NCI-H146 (cell line): ENCODE results near the gene NPIPB8.
"Not testable (repeated sequence)": the region's sequence is repeated elsewhere in the genome, so short reads cannot be mapped to it uniquely, and the experiment has no call there.

Source experiments
- DNase-seq: peaks from one replicate; lab custom pipeline; 2025; lab: John Stamatoyannopoulos, UW

Gene NPIPB8

DNA sequence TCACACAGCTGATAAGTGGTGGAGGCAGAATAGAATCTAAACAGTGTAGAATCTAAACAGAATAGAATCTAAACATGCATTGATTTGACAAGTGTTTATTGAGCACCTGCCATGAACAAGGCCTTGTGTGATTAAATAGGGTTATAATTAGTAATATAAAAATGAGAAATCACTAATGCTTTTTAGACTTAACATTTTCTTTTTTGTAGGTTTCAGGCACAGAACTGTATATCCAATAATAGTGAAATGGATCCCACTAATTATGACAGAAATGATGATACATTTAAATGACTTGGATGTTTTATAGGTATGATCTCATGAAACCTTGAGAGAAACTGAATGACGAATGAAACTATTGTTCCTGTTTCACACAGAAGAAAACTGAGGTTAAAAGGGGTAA lies at the start of gene NPIPB8:
TSS of gene NPIPB8 (plus strand) at position 301 of the 400 bp plus-strand sequence. CDS start 296 bp downstream, outside the sequence.
- not testable (repeated sequence) for DNase-seq

DNA sequence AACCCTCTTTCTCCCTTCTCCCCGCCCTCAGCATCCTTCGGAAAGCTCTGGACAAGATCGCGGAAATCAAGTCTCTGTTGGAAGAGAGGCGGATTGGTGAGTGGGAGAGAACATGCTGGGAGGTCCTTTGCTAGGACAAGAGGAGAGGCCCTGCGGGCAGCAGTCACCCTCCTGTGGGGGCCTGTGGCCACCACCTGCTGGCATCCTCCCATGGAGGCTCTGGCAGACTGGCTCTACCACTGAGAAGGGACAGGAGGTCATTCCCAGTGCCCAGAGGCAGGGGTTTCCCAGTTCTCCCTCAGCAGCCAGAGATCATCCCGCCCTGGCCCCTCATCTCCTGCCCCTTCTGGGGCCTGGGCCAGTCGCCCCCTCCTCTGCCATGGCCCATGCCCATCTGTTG lies 48.8 kb upstream of the NPIPB8 start:
- no peak for DNase-seq

DNA sequence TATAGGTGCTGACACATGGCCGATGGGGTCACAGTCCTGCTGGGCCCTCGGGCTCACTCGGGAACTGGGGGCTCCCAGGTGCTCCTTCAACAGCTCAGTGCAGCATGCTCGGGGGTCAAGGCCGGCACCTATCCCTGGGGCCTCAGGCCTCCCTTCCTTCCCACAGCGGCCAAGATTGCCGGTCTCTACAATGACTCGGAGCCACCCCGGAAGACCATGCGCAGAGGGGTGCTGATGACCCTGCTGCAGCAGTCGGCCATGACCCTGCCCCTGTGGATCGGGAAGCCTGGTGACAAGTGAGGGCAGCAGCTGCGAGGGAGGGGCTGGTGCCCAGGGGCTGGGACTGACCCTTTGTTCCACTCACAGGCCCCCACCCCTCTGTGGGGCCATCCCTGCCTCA lies 47.9 kb upstream of the NPIPB8 start:
- DNase-seq, result no peak

DNA sequence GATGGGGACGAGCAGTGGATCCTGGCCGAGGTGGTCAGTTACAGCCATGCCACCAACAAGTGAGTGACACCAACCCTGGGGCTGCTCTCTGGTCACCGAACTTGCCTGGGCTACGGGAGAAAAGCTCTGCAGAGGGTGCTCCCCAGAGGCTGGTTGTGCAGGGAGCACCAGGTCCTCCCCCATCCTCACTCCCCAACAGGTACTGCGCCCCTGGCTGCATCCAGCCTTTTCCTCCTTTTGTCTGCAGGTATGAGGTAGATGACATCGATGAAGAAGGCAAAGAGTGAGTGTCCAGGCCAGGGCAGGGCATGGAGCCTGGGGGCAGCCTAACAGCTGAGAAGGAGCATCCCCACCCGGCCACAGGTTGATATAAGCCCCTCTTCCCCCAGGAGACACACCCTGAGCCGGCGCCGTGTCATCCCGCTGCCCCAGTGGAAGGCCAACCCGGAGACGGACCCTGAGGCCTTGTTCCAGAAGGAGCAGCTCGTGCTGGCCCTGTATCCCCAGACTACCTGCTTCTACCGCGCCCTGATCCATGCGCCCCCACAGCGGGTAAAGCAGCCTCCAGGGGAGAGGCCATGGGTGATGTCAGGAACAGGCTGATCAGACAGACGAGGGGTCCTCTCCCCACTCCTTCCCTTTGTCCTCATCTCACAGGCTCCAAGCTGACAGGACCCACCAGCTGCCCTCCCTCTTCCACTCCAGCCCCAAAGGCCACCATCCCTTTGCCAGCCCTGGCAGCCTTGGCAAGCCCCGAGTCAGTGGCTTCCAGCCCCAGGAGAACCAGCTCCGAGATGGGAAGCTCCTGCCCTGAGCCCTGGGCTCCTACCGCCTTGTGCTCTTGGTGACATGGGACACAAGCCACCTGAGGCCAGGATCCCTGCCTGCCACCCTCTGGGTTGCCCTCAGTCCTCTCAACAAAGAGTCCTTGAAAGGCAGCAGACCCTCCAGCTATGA lies 47.2 kb upstream of the NPIPB8 start:
- no peak for DNase-seq

DNA sequence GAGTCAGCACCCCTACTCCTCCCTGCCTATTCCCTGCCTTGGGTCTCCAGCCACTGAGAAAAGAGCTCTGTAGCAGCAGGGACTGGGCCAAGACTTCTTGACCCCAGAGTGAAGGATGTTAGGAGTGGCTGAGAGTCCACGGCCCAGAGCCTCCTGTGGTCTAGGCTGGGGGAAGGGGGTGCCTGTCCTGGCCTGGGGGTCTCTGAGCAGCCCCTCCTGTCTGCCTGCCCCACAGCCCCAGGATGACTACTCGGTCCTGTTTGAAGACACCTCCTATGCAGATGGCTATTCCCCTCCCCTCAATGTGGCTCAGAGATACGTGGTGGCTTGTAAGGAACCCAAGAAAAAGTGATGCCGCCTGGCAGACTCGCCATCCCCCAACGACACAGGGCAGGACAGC lies 46.5 kb upstream of the NPIPB8 start:
- no peak for DNase-seq

DNA sequence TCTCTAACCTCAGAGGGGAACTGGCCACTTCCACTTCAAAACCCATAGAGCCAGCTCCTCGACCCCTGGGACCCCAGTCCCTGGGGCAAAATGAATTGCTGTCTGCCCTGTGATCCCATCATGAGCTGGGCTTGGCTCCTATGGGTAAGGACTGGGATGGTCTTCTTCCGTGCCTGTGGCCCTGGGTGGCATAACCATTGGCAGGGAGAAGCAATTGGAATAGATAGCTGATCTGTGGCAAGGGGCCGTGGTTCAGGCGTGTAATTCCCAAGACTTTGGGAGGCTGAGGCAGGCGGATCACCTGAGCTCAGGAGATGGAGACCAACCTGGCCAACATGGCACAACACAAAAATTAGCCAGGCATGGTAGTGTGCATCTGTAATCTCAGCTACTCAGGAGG lies 45.4 kb upstream of the NPIPB8 start:
- DNase-seq, result no peak

DNA sequence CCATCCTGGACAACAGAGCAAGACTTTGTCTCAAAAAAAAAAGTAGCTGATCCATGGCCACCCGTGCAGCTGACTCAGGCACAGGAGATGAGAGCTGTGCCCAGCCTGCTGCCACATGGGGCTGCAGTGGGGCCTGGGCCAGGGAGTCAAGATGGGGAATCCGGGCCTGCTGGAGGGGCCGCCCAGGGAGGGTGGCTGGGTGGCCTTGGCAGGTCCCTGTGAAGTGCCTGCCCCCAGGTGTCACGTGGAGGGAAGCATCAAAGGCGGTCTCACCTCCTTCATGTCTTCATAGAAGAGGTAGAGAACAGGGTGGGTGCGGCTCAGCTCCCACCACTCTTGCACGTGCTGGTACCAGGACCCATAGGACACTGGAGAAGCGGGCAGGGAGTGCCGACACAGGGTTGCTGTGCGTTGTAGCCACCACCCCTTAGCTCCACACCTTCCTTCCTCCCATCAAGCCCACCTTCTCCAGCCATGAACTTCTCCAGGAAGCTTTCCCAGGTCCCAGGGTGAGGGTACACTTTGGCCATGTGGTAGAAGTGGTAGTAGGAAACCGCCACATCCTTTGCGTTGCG lies 44.8 kb upstream of the NPIPB8 start:
- no peak for DNase-seq

GRCh38 chr16:28595451-28595850 lies 42.4 kb upstream of the NPIPB8 start:
- not testable (repeated sequence) for DNase-seq

GRCh38 chr16:28596115-28596630 lies 41.7 kb upstream of the NPIPB8 start:
- DNase-seq, result no peak

DNA sequence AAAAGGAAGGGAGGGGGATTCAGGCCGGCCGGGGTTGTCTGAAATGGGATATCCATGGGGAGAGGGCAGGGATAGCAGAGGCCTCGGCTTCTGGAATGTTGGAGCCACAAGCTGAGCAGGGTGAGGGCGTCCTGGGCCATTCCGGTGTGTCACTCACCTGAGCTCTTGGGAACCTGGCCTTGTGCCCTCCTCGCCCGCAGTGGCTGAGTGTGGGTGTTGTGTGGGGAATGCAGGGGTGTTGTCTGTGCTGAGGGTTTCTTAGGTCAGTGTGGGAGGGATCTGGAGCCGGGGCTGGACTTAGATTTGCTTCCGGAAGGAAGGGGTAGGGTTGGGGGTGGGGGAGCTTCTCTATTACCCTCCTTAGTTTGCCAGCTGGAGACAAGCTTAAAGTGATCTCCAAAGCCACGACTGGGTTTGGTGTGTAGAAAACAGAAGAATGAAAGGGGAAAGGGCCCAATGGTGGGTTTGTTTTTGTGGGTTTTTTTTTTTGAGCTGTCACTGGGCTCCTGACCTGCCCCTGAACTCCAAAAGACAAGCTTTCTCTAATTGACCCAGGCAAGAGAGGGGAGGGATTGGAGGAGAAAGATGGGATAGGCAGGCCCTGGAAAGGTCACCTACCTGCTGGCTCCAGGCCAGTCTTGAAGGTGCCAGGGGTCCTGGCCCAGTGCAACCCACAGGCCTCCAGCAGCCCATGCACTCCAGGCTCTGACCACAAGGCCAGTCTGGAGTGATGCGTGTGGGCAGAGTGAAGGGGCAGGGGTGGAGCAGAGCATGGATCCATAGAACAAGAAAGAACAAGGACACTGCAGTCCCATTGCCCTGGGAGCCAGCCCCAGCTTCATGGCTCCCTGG lies 40.8 kb upstream of the NPIPB8 start, which contains the start of gene SULT1A2:
TSS of gene SULT1A2 (minus strand) at position 211 of the 852 bp plus-strand sequence. CDS start 1,120 bp downstream, outside the sequence.
- DNase-seq, result no peak

DNA sequence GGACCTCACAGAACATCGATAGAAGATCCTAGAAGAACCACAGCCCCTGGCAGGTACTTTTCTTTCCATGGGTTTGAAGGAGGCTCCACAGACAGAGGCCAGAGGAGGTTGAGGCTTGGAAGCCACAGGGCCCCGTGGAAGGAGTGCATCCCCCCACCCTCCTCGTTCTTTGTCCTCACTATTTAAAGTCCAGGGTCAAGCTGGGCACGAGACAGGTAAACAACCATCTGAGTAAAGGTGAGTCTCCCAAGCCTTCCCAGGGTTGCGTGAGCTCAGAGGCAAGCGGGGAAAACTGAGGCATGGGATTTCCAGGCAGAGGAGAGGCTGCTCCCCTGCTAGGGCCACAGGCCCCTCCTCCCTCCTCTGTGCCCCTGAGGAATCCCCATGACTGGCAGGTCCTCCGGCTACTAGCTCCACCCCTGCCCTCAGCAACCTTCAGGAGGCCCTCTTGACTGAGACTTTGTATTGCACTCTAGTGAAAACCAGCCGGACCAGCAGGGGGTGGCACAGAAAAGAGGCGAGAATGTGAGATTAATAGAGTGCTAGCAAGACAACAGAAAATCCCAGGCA lies 40.1 kb upstream of the NPIPB8 start:
- peak; percentile 83 for DNase-seq

GRCh38 chr16:28599377-28600285 lies 38.2 kb upstream of the NPIPB8 start:
- not testable (repeated sequence) for DNase-seq

GRCh38 chr16:28600965-28601364 lies 36.9 kb upstream of the NPIPB8 start:
- not testable (repeated sequence) for DNase-seq

- peak; percentile 78 for DNase-seq
Measured at GRCh38 chr16:28601589-28601988, 36.3 kb upstream of the NPIPB8 start.

GRCh38 chr16:28602062-28602461 lies 35.8 kb upstream of the NPIPB8 start:
- DNase-seq, result not testable (repeated sequence)

DNA sequence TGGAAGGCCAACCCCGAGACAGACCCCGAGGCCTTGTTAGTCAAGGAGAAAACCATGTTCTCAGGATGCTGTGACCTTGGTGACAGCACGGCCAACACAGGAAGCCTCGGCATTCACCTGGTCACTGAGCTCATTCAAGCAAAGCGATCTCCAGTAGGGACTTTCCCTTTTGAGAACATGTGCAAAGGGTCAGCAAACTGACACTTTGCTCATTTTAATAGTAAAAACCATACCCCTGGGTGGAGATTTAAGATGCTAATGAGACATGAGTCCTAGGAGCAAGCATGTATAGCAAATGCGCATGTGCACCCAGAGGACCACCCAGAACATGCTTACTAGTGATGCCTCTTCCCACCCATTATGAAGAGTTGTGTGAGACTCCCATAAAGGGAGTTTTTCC lies 35.3 kb upstream of the NPIPB8 start:
- peak; percentile 41 for DNase-seq

- no peak for DNase-seq
Measured at GRCh38 chr16:28603381-28604185, 34.3 kb upstream of the NPIPB8 start.

- DNase-seq, result no peak
Measured at GRCh38 chr16:28604186-28604565, 33.7 kb upstream of the NPIPB8 start.

- no peak for DNase-seq
Measured at GRCh38 chr16:28606291-28607115, 31.4 kb upstream of the NPIPB8 start.
